CD1c-positive myeloid dendritic cell (primary cell): ENCODE results near the gene SETD4.
A peak's percentile ranks its signal among the peaks of the same experiment; 100 is the strongest.

ENCODE experiments used
- DNase-seq: peaks from one replicate; pipeline ENCODE4 v3.0.0-alpha.2; 2016; ENCODE audit errors: extremely low spot score

The SETD4 gene

DNA sequence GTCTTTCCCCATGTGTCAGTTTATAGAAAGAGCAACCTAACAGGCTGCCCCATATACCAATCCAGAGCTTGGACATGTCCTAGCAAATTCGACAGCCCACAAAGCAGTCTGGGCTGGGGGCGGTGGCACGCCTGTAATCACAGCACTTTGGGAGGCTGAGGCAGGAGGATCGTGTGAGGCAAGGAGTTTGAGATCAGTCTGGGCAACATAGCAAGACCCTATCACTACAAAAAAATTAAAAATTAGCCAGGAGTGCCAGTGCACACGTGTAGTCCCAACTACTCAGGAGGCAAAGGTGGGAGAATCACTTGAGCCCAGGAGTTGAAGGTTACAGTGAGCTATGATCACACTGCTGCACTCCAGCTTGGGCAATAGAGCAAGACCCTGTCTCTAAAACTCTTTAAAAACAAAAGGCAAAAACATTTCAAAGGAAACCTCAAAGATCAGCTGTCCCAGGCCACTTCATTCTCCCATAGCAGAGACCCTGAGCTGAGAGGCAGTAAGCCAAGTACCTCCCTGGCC lies 54.4 kb downstream of the SETD4 start:
- no peak for DNase-seq

DNA sequence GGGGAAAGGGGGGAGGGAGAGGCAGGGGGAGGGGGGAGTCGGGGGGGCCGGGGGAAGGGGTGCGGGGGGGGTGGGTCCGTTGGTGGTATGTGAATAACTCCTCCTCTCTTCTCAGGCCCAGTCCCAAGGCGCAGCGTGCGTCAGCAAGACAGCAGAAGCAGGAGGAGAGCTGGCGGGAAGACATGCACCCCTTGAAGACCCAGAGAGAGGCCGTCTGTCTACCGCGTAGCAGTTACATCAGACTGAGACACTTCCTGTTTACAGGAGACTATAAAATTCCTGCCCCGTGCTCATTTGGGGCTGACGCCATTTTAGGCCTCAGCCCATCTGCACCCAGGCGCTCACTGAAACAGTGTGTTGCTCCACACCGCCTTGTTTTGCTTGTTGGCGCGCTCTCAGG lies 55.3 kb downstream of the SETD4 start:
- DNase-seq: no peak

- no peak for DNase-seq
Measured at GRCh38 chr21:36004441-36004840, 55.9 kb downstream of the SETD4 start.

GRCh38 chr21:36003776-36004175 lies 56.5 kb downstream of the SETD4 start:
- DNase-seq: no peak

DNA sequence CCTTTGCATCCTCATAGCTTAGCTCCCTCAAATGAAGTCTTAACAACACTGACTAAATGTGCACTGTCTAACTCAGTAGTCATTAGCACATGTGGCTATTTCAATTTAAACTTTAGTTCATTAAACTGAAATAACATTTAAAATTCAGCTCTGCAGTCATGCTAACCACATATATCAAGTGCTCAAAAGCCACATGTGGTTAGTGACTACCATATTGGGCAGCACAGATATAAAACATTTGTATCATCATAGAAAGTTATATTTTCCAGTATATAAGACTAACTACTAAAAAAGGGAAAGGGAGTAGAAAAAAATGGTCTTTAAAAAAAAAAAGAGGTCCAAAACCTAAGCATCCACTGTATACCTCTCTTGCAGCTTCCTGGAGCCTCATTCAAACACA lies 64.1 kb downstream of the SETD4 start:
- no peak for DNase-seq

DNA sequence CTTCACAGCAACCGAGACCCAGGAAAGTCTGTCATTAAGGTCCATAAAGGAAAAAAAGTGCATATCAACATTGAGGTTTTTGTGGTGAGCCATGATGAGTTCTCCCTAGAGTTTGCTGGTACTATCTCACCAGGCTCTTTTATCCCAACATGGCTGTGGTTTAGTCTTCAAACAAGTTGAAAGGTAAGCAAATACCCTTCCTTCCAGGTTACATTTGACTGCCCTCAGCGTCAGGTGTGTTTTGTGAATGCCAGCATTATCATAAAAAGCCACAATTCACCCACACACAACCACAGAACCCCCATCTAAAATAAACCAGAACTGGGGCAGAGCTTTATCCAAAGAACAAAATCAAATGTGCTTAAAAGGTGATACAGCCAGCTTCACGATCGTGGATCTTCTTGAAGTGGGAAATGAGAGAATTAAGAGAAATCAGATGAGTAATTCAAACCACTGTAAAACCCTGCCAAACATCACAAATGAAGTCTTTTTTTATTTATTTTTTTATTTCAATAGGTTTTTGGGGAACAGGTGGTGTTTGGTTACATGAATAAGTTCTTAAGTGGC lies 64.7 kb downstream of the SETD4 start:
- no peak for DNase-seq

DNA sequence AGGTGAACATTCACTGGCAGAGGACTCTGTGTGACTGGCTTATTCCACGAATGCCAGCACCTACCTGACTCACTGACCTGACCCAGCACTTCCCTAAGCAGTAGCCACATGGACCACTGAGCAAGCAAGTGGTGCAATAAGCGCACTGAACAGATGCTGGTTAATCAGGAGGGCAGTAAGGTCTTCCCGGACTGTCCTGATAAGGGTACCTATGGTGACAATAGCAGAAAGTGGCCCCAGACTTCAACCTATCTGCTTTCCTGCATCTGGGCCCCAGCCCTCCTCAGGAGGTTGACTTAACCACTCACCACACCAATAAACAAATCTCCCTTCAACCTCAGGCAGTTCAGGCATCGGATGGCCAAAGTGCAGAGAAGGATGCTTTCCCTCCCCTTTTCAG lies 65.7 kb downstream of the SETD4 start:
- no peak for DNase-seq

GRCh38 chr21:35993875-35994490 lies 66.3 kb downstream of the SETD4 start:
- no peak for DNase-seq

GRCh38 chr21:35991131-35991530 lies 69.2 kb downstream of the SETD4 start:
- DNase-seq: no peak

DNA sequence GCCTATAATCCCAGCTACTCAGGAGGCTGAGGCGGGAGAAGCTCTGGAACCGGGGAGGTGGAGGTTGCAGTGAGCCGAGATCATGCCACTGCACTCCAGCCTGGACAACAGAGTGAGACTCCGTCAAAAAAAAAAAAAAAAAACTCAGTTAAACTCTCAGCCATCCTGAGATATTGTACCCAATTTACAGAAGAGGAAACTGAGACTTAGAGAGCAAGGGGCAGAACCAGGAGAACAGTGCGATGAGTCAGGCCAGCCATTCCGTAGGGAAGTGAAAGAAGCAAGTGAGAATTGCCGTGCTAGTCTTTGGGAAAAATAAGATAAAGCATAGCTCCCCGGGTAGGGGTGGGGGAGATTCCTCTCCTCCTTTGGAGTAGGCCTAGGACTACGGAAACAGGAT lies 69.7 kb downstream of the SETD4 start:
- no peak for DNase-seq

- DNase-seq: no peak
Measured at GRCh38 chr21:35989138-35989735, 71.1 kb downstream of the SETD4 start.

DNA sequence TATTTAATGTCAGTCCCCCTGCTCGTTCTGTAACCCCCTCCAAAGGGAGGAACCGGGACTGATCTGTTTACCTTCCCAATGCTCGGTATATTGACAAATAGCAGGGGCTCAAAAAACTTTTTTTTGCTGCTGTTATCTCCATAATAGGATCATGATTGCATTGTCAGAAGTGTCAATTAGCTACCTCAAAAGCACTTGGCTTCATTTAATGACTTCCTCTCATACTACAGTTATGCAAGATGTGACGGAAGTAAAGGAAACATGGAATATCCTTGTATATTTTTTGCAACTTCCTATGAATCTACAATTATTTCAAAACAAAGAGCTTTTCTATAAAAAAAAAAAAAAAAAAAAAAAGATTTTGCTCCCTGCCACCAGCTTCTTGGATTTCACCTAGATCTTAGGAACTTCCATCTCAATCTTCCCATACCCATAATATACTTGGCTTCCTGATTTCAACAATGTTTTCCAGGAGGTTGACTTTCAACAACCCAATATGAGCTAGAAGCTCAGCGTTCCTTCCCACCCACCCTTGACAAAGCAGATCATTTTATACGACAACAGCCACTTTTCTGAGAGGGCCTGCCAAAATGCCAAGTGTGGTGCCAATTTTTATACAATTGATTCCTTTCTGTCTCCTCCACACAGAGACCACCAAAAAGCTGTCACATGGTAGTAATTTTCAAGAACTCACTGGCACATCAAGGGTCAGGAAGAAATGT lies 71.7 kb downstream of the SETD4 start:
- DNase-seq: peak; percentile 17

GRCh38 chr21:35987475-35987874 lies 72.9 kb downstream of the SETD4 start:
- no peak for DNase-seq

- no peak for DNase-seq
Measured at GRCh38 chr21:35984654-35985361, 75.5 kb downstream of the SETD4 start.
